SHP77 (cell line): ENCODE data around the gene RAB21.
"Not testable (repeated sequence)": the region's sequence is repeated elsewhere in the genome, so short reads cannot be mapped to it uniquely, and the experiment has no call there.

ENCODE experiments used
- DNase-seq, 2 experiments: peaks; one replicate each; lab custom pipeline; 2025; lab: John Stamatoyannopoulos, UW

RAB21 gene

GRCh38 chr12:71799106-71799505 lies 44.4 kb downstream of the RAB21 start:
- DNase-seq: no peak

GRCh38 chr12:71800177-71800576 lies 45.5 kb downstream of the RAB21 start:
- no peak for DNase-seq

- DNase-seq: no peak
Measured at GRCh38 chr12:71804505-71804904, 49.8 kb downstream of the RAB21 start.

GRCh38 chr12:71810921-71811320 lies 56.3 kb downstream of the RAB21 start:
- DNase-seq: no peak

- not testable (repeated sequence) for DNase-seq
Measured at GRCh38 chr12:71815242-71815641, 60.6 kb downstream of the RAB21 start.

GRCh38 chr12:71822088-71822487 lies 67.4 kb downstream of the RAB21 start:
- not testable (repeated sequence) for DNase-seq

GRCh38 chr12:71828813-71829212 lies 74.2 kb downstream of the RAB21 start:
- no peak for DNase-seq

GRCh38 chr12:71837356-71837755 lies 82.7 kb downstream of the RAB21 start:
- no peak for DNase-seq

- no peak for DNase-seq
Measured at GRCh38 chr12:71838231-71838630, 83.6 kb downstream of the RAB21 start.

- DNase-seq: no peak
Measured at GRCh38 chr12:71838676-71839075, 84.0 kb downstream of the RAB21 start.

- DNase-seq: no peak
Measured at GRCh38 chr12:71840231-71840847, 85.7 kb downstream of the RAB21 start.

GRCh38 chr12:71846322-71846940 lies 91.8 kb downstream of the RAB21 start:
- peak in 1 of 2 experiments; percentile 39 for DNase-seq

GRCh38 chr12:71848212-71848611 lies 93.5 kb downstream of the RAB21 start:
- no peak for DNase-seq

GRCh38 chr12:71849109-71849851 lies 94.6 kb downstream of the RAB21 start:
- DNase-seq: no peak
